ENCODE data around the gene RHOT2.

Gene RHOT2

GRCh38 chr16:703406-703805 lies 35.5 kb downstream of the RHOT2 start:
- TF ChIP-seq ZFX (IDR thresholded peaks at IDR 0.05) (no peak), CTCF (conservative IDR thresholded peaks at IDR 0.05) (no peak)
- H3K27ac ChIP-seq, result no peak overlapping the region

GRCh38 chr16:704047-704446 lies 36.1 kb downstream of the RHOT2 start:
- H3K27ac ChIP-seq, result no peak overlapping the region
- TF ChIP-seq ZFX (IDR thresholded peaks at IDR 0.05) (no peak), CTCF (conservative IDR thresholded peaks at IDR 0.05) (no peak)

- TF ChIP-seq ZFX (IDR thresholded peaks at IDR 0.05) (no peak), CTCF (conservative IDR thresholded peaks at IDR 0.05) (no peak)
- no peak overlapping the region for H3K27ac ChIP-seq
Observed at GRCh38 chr16:704552-705380, 36.8 kb downstream of the RHOT2 start.

- H3K27ac ChIP-seq, result no peak within 1 kb of the TSS
- TF ChIP-seq CTCF (conservative IDR thresholded peaks at IDR 0.05), result no peak
- TF ChIP-seq ZFX (IDR thresholded peaks at IDR 0.05), result no peak
Observed at GRCh38 chr16:705431-706188, 37.7 kb downstream of the RHOT2 start, which contains the start of gene FBXL16. Gene FBXL16 (minus strand): TSS chr16:705801. CDS start chr16:697405, 8,396 bp downstream.

- no peak overlapping the region for H3K27ac ChIP-seq
- TF ChIP-seq ZFX (IDR thresholded peaks at IDR 0.05) (no peak), CTCF (conservative IDR thresholded peaks at IDR 0.05) (no peak)
Observed at GRCh38 chr16:706189-707061, 38.5 kb downstream of the RHOT2 start.

- no peak for TF ChIP-seq CTCF (conservative IDR thresholded peaks at IDR 0.05)
- TF ChIP-seq ZFX (IDR thresholded peaks at IDR 0.05), result no peak
- no peak overlapping the region for H3K27ac ChIP-seq
Observed at GRCh38 chr16:707062-707538, 39.2 kb downstream of the RHOT2 start.
